OCI-LY1 (cell line): Measurements from ENCODE around the gene ADAM12.

Experiments used
- H2AFZ ChIP-seq: fragments of 200-600 bp; sonication (generic), shearing (Covaris generic); 2 replicates; pipeline ENCODE4 v1.6.0; 2014; ENCODE audit warnings: antibody characterized with exemption, mild to moderate bottlenecking, low read length
- H3F3A ChIP-seq: fragments of 200-600 bp; sonication (generic), shearing (Covaris generic); 2 replicates; pipeline ENCODE4 v1.6.0; 2014; ENCODE audit warnings: mild to moderate bottlenecking, antibody characterized with exemption, low read length, moderate library complexity; ENCODE audit not compliant: insufficient read depth
- H3K27ac ChIP-seq: fragments of 200-600 bp; sonication (generic); 2 replicates; pipeline ENCODE4 v1.5.1; 2014; ENCODE audit warnings: low read length, mixed run types, mild to moderate bottlenecking, low read depth; ENCODE audit not compliant: poor library complexity, severe bottlenecking
- H3K27me3 ChIP-seq: fragments of 200-600 bp; sonication (generic); 2 replicates; pipeline ENCODE4 v1.6.0; 2014; ENCODE audit warnings: antibody characterized with exemption, mild to moderate bottlenecking, low read length, moderate library complexity; ENCODE audit not compliant: insufficient read depth
- H3K36me3 ChIP-seq: fragments of 200-600 bp; sonication (generic); 2 replicates; pipeline ENCODE4 v1.6.1; 2014; ENCODE audit warnings: mild to moderate bottlenecking, antibody characterized with exemption, low read length, moderate library complexity, mixed read lengths; ENCODE audit not compliant: insufficient read depth
- H3K4me1 ChIP-seq: fragments of 200-600 bp; sonication (generic); 2 replicates; pipeline ENCODE4 v1.5.1; 2014; ENCODE audit warnings: mild to moderate bottlenecking, low read length, moderate library complexity; ENCODE audit not compliant: insufficient read depth, severe bottlenecking
- H3K4me2 ChIP-seq: fragments of 200-600 bp; sonication (generic), shearing (Covaris generic); 2 replicates; pipeline ENCODE4 v1.6.1; 2014; ENCODE audit warnings: low read length
- H3K4me3 ChIP-seq: fragments of 200-600 bp; sonication (generic); 2 replicates; pipeline ENCODE4 v1.5.1; 2014; ENCODE audit warnings: low read length, low read depth, mild to moderate bottlenecking, mixed read lengths; ENCODE audit not compliant: poor library complexity, severe bottlenecking
- H3K79me2 ChIP-seq: fragments of 200-600 bp; shearing (Covaris generic); 2 replicates; pipeline ENCODE4 v1.6.1; 2016; ENCODE audit warnings: mixed run types, low read length, mixed read lengths; ENCODE audit not compliant: insufficient read depth
- H3K9ac ChIP-seq: fragments of 200-600 bp; sonication (generic), shearing (Covaris generic); 2 replicates; pipeline ENCODE4 v1.6.1; 2014; ENCODE audit warnings: mild to moderate bottlenecking, low read length, mixed read lengths
- H3K9me2 ChIP-seq: fragments of 200-600 bp; sonication (generic), shearing (Covaris generic); 2 replicates; pipeline ENCODE4 v1.6.1; 2014; ENCODE audit warnings: low read depth, mild to moderate bottlenecking, low read length, mixed read lengths
- H3K9me3 ChIP-seq: fragments of 200-600 bp; shearing (Covaris generic); 2 replicates; pipeline ENCODE4 v1.6.1; 2014; ENCODE audit warnings: low read length, mixed read lengths
- H4K20me1 ChIP-seq: fragments of 200-600 bp; sonication (generic), shearing (Covaris generic); 2 replicates; pipeline ENCODE4 v1.6.0; 2016; ENCODE audit warnings: mild to moderate bottlenecking, low read length; ENCODE audit not compliant: insufficient read depth
- CTCF ChIP-seq: fragments of 200-600 bp; sonication (generic), shearing (Covaris generic); IDR thresholded peaks from 2 replicates; pipeline ENCODE4 v1.5.1; 2017; ENCODE audit warnings: mild to moderate bottlenecking, antibody characterized with exemption, low read length, moderate library complexity, mixed read lengths
- EZH2 ChIP-seq: fragments of 200-600 bp; sonication (generic), shearing (Covaris generic); IDR thresholded peaks from 2 replicates; pipeline ENCODE4 v1.8.0; 2017; ENCODE audit warnings: borderline replicate concordance, mixed run types, mild to moderate bottlenecking, antibody characterized with exemption, low read length, moderate library complexity, mixed read lengths

The ADAM12 gene

GRCh38 chr10:126092366-126093215, 295.7 kb downstream of the ADAM12 start:
- Histone ChIP-seq H3K9me3 (no peaks in the 10 kb centered on the region), H4K20me1 (no peaks in the 10 kb centered on the region), H3K4me2 (no peak overlapping the region), H2AFZ (no peak overlapping the region), H3K27ac (no peak overlapping the region), H3K4me1 (no peaks in the 10 kb centered on the region), H3K4me3 (no peak overlapping the region), H3K27me3 (no peaks in the 10 kb centered on the region; the same call in 1 of the 2 replicates), H3K36me3 (no peaks in the 10 kb centered on the region), H3K9me2 (no peaks in the 10 kb centered on the region), H3K79me2 (no peaks in the 10 kb centered on the region), H3F3A (no peaks in the 10 kb centered on the region), H3K9ac (no peak overlapping the region)
- TF ChIP-seq CTCF, result no peak
- TF ChIP-seq EZH2, result no peak

- no peaks in the 10 kb centered on the region for H3F3A ChIP-seq
- H2AFZ ChIP-seq, result no peak overlapping the region
Observed at GRCh38 chr10:126090911-126091728, 297.2 kb downstream of the ADAM12 start.

GRCh38 chr10:126090443-126090842, 297.8 kb downstream of the ADAM12 start:
- Histone ChIP-seq H3K4me2 (no peak overlapping the region), H3K4me1 (no peaks in the 10 kb centered on the region), H3K9me2 (no peaks in the 10 kb centered on the region), H4K20me1 (no peaks in the 10 kb centered on the region), H2AFZ (no peak overlapping the region), H3F3A (no peaks in the 10 kb centered on the region), H3K79me2 (no peaks in the 10 kb centered on the region), H3K36me3 (no peaks in the 10 kb centered on the region), H3K27me3 (no peaks in the 10 kb centered on the region), H3K9ac (no peak overlapping the region), H3K4me3 (no peak overlapping the region), H3K27ac (no peak overlapping the region), H3K9me3 (no peaks in the 10 kb centered on the region)
- TF ChIP-seq EZH2 (no peak), CTCF (no peak)

More at GRCh38 chr10:126090911-126091728, 297.2 kb downstream of the ADAM12 start:
- Histone ChIP-seq H3K9me2 (no peaks in the 10 kb centered on the region), H3K36me3 (no peaks in the 10 kb centered on the region), H3K27ac (no peak overlapping the region), H3K4me1 (no peaks in the 10 kb centered on the region), H3K4me2 (no peak overlapping the region), H3K9ac (no peak overlapping the region), H4K20me1 (no peaks in the 10 kb centered on the region), H3K9me3 (no peaks in the 10 kb centered on the region), H3K27me3 (no peaks in the 10 kb centered on the region), H3K4me3 (no peak overlapping the region), H3K79me2 (no peaks in the 10 kb centered on the region)
- TF ChIP-seq CTCF (no peak), EZH2 (no peak)
